ENCODE data around the gene POLD3. TPM values are rescaled to one million over a fixed set of nuclear protein-coding genes. Genes with fewer than 3 reads are reported as not detected.

POLD3 gene, protein sequence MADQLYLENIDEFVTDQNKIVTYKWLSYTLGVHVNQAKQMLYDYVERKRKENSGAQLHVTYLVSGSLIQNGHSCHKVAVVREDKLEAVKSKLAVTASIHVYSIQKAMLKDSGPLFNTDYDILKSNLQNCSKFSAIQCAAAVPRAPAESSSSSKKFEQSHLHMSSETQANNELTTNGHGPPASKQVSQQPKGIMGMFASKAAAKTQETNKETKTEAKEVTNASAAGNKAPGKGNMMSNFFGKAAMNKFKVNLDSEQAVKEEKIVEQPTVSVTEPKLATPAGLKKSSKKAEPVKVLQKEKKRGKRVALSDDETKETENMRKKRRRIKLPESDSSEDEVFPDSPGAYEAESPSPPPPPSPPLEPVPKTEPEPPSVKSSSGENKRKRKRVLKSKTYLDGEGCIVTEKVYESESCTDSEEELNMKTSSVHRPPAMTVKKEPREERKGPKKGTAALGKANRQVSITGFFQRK
- 5.9 and 7.4 TPM in 2 replicates for total RNA-seq

DNA sequence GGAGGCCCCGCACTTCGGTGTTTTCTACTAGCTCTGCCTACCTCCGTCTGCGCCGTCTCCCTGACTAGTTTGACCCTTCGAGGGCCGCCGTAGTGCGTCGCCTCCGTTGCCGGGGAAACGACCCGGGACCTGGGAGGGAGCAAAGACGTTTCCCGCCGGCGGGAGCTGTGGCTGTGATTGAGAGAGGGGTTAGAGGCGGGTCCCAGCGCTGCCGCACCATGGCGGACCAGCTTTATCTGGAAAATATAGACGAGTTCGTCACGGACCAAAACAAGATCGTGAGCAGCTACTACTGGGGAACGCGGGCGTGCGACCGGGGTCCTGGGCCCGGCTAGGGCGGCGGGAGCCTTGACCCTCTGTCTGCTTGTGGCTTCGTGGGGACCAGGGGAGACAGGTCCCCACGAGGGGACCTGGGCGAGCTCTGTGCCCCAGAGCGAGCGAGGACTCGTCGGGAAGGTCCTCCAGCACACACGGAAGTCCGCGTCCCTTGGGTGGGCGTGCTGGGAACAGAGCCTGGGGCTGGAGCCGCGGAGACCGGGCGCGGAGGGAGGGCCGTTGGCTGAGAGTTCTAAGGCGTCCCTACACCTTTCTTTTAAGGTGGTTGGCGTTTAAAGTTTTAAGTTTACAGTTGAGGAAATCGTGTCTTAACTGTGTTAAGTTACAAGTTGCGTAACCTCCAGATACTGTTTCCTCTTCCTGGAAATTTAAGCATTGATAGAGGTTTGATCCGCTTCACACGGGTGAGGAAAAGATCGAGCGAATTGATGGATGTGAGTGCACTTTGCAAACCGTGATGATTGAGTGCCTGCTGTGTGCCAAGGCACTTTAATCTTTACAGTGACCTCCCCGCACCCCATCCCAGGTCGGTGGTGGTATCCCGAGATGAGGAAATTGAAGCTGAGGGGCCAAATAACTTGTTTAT lies at the start of gene POLD3:
Gene POLD3 (plus strand): TSS at position 142 of the 922 bp plus-strand sequence. CDS start 77 bp downstream, at position 219.

Other genes starting within 250 kb of the POLD3 start
- gene PGM2L1, start 194.1 kb upstream of the POLD3 start, total RNA-seq, result 1.6 and 2.7 TPM in 2 replicates
- 1.7 and 3.8 TPM in 2 replicates for gene KCNE3, start 125.0 kb upstream of the POLD3 start, total RNA-seq
- 0.77 and 2.0 TPM in 2 replicates for gene LIPT2, start 98.9 kb upstream of the POLD3 start, total RNA-seq
- 0.16 and 0.17 TPM in 2 replicates for gene CHRDL2, start 138.8 kb downstream of the POLD3 start, total RNA-seq
- 21.7 and 21.8 TPM in 2 replicates for gene RNF169, start 156.3 kb downstream of the POLD3 start, total RNA-seq